HepG2 (cell line): ENCODE measurements around the gene ERF. TPM values are rescaled to one million over a fixed set of nuclear protein-coding genes. Genes with fewer than 3 reads are reported as not detected.

Experiments used
- E2F1 ChIP-seq: sonication (generic); formaldehyde crosslinking; IDR thresholded peaks from 2 replicates; pipeline ENCODE4 v1.5.0; 2020; ENCODE audit warnings: missing genetic modification reagents
- E2F2 ChIP-seq: sonication (generic); formaldehyde crosslinking; IDR thresholded peaks from 2 replicates; pipeline ENCODE4 v1.4.0; 2020; ENCODE audit warnings: missing genetic modification reagents, borderline replicate concordance
- FOXK2 ChIP-seq: fragments of 450-650 bp; IDR thresholded peaks from 2 replicates; pipeline ENCODE4 v1.6.1; 2016
- HES4 ChIP-seq: sonication (generic); formaldehyde crosslinking; IDR thresholded peaks from 2 replicates; pipeline ENCODE4 v1.9.0; 2021; ENCODE audit warnings: mild to moderate bottlenecking, missing genetic modification reagents, borderline replicate concordance
- MAFF ChIP-seq: IDR thresholded peaks from 2 replicates; pipeline ENCODE4 v1.6.1; 2011; ENCODE audit warnings: low read depth, low read length, improper control_type of control experiment
- SETDB1 ChIP-seq: sonication (generic); formaldehyde crosslinking; IDR thresholded peaks from 2 replicates; pipeline ENCODE4 v1.5.1; 2020; ENCODE audit warnings: missing genetic modification reagents, mild to moderate bottlenecking, borderline replicate concordance
- SMARCC2 ChIP-seq: fragments of 450-650 bp; IDR thresholded peaks from 2 replicates; pipeline ENCODE4 v1.6.1; 2017; ENCODE audit warnings: antibody characterized with exemption, mild to moderate bottlenecking
- TP53 ChIP-seq: sonication (generic); formaldehyde crosslinking; conservative IDR thresholded peaks from 2 replicates; pipeline ENCODE4 v1.4.0; 2020; ENCODE audit warnings: missing genetic modification reagents
- U2AF1 ChIP-seq: fragments of 200-400 bp; formaldehyde crosslinking; optimal IDR thresholded peaks from 2 replicates; pipeline ENCODE3; 2017; ENCODE audit warnings: mild to moderate bottlenecking, low read depth, low read length
- ZHX1 ChIP-seq: sonication (generic); formaldehyde crosslinking; IDR thresholded peaks from 2 replicates; pipeline ENCODE4 v1.8.1; 2022; ENCODE audit warnings: low read depth, mild to moderate bottlenecking, missing genetic modification reagents
- ZNF335 ChIP-seq: sonication (generic); formaldehyde crosslinking; IDR thresholded peaks from 2 replicates; pipeline ENCODE4 v1.4.0; 2020; ENCODE audit warnings: missing genetic modification reagents
- ZNF550 ChIP-seq: sonication (generic); formaldehyde crosslinking; IDR thresholded peaks from 2 replicates; pipeline ENCODE4 v1.4.0; 2020; ENCODE audit warnings: mild to moderate bottlenecking, missing genetic modification reagents, borderline replicate concordance
- ZNF597 ChIP-seq: sonication (generic); formaldehyde crosslinking; IDR thresholded peaks from 2 replicates; pipeline ENCODE4 v1.5.0; 2020; ENCODE audit warnings: missing genetic modification reagents
- ZSCAN30 ChIP-seq: sonication (generic); formaldehyde crosslinking; IDR thresholded peaks from 2 replicates; pipeline ENCODE4 v1.5.0; 2020; ENCODE audit warnings: mild to moderate bottlenecking, missing genetic modification reagents
- polyA plus RNA-seq, 8 experiments: library from polyadenylated mRNA; depleted of rRNA in 3 of 8; stranded (reverse) in 7 of 8; unstranded in 1 of 8; fragments of >200 nt; fragmentation: Illumina TruSeq in 4 of 8; extraction: Trizol in 4 of 8; gene quantifications; 2 replicates each; pipeline versions ENCODE4 v1.2.1 to v1.2.3, GENCODE V29; 2011 to 2016; ENCODE audit warnings: low read depth in 4 of 8, missing spikeins in 1 of 8, mixed read lengths in 1 of 8; ENCODE audit not compliant: insufficient read depth in 1 of 8
- total RNA-seq, 5 experiments: library from RNA; depleted of rRNA; stranded (reverse); fragments of >200 nt; fragmentation: Illumina TruSeq; extraction: Trizol; gene quantifications; 2 replicates each; pipeline ENCODE4 v1.2.3, GENCODE V29; 2016; ENCODE audit warnings: low read depth in 1 of 5
- TF ChIP-seq, protein P1 (sequence below): sonication (generic); formaldehyde crosslinking; IDR thresholded peaks from 2 replicates; pipeline ENCODE4 v1.4.0; 2020; ENCODE audit warnings: mild to moderate bottlenecking, low read depth, missing genetic modification reagents
- TF ChIP-seq, protein P2 (sequence below): sonication (generic); formaldehyde crosslinking; IDR thresholded peaks from 2 replicates; pipeline ENCODE4 v1.5.1; 2020; ENCODE audit warnings: mild to moderate bottlenecking, moderate library complexity, missing genetic modification reagents
- TF ChIP-seq, protein P3 (sequence below): sonication (generic); formaldehyde crosslinking; IDR thresholded peaks from 2 replicates; pipeline ENCODE4 v1.5.0; 2020; ENCODE audit warnings: missing genetic modification reagents, mild to moderate bottlenecking, borderline replicate concordance

The ERF gene
- total and polyA plus RNA-seq, 2 of the 13 experiments (the other 11 are each of a cell fraction or from before 2014, with no cell fraction given): 67.1 to 69.9 TPM

DNA sequence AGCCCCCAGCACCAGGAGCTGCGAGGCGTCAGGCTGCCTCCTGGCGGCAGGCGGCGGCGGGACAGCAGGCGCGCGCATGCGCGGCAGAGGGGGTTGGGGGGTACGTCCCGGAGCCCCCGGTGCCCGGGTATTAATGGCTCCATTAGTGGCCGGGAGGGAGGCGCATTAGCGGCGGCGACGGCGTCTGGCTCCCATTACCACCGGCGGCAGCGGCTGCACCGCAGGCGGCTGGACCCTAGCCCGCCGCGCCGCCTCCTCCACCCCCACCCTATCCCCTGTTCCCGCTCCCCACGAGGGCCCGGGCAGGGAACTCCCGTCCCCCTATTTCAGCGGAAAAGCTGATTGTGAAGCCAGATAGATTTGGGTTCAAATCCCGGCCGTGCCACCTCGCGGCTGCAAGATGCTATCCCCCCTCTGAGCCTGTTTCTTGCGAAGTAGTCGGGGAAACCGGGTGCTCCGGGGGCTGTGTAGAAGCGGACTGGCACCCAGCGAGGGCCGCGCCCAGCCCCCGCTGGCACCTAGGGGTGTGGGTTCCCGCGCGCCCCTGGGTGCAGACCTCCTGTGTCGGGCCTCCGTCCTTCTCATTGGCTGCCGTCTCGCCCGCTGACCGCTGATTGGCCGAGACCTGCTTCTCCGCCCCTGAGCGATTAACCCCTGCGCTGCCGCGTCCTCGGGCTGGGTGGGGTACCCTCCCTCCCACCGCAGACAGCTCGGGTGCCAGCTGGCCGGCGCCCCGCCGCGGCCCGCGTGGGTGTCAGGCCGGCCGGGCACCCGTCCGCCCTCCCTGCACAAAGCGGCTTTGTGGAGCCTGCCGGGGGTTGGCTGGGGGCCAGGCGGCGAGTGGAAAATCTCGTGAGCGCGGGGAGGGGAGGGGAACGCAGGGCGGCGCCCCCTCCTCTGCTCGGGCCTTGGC is 25.2 kb upstream of the ERF start (continued):
- TF ChIP-seq ZNF597 (CRISPR knock-in tag): no peak
- TF ChIP-seq, protein P1, sequence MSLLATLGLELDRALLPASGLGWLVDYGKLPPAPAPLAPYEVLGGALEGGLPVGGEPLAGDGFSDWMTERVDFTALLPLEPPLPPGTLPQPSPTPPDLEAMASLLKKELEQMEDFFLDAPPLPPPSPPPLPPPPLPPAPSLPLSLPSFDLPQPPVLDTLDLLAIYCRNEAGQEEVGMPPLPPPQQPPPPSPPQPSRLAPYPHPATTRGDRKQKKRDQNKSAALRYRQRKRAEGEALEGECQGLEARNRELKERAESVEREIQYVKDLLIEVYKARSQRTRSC: no peak
- peak; percentile 80; the same call in 1 of the 2 replicates for TF ChIP-seq E2F2 (CRISPR knock-in tag)
- TF ChIP-seq TP53 (CRISPR knock-in tag): no peak
- TF ChIP-seq MAFF: no peak
- no peak for TF ChIP-seq ZNF550 (CRISPR knock-in tag)
- no peak for TF ChIP-seq SETDB1 (CRISPR knock-in tag)
- no peak for TF ChIP-seq ZSCAN30
- 0 out of 2 replicates have a peak, but pooled peaks have one; percentile 20 for TF ChIP-seq ZHX1
- no peak for TF ChIP-seq FOXK2
- no peak for TF ChIP-seq ZNF335 (CRISPR knock-in tag)
- 0 out of 2 replicates have a peak, but pooled peaks have one; percentile 26 for TF ChIP-seq HES4 (CRISPR knock-in tag)
- TF ChIP-seq SMARCC2: no peak
- TF ChIP-seq, protein P2, sequence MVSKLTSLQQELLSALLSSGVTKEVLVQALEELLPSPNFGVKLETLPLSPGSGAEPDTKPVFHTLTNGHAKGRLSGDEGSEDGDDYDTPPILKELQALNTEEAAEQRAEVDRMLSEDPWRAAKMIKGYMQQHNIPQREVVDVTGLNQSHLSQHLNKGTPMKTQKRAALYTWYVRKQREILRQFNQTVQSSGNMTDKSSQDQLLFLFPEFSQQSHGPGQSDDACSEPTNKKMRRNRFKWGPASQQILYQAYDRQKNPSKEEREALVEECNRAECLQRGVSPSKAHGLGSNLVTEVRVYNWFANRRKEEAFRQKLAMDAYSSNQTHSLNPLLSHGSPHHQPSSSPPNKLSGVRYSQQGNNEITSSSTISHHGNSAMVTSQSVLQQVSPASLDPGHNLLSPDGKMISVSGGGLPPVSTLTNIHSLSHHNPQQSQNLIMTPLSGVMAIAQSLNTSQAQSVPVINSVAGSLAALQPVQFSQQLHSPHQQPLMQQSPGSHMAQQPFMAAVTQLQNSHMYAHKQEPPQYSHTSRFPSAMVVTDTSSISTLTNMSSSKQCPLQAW (CRISPR knock-in tag): no peak
- TF ChIP-seq E2F1 (CRISPR knock-in tag): peak; percentile 90
- peak; percentile 81 for TF ChIP-seq U2AF1
- TF ChIP-seq, protein P3, sequence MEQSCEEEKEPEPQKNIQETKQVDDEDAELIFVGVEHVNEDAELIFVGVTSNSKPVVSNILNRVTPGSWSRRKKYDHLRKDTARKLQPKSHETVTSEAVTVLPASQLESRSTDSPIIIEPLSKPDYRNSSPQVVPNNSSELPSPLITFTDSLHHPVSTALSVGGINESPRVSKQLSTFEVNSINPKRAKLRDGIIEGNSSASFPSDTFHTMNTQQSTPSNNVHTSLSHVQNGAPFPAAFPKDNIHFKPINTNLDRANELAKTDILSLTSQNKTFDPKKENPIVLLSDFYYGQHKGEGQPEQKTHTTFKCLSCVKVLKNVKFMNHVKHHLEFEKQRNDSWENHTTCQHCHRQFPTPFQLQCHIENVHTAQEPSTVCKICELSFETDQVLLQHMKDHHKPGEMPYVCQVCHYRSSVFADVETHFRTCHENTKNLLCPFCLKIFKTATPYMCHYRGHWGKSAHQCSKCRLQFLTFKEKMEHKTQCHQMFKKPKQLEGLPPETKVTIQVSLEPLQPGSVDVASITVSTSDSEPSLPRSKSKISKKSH (CRISPR knock-in tag): no peak
